Immature natural killer cell (primary cell): Measurements from ENCODE around the gene ZYG11B. TPM values are rescaled to one million over a fixed set of nuclear protein-coding genes. Genes with fewer than 3 reads are reported as not detected.
"Not testable (repeated sequence)": the region's sequence is repeated elsewhere in the genome, so short reads cannot be mapped to it uniquely, and the experiment has no call there.

ENCODE experiments used
- DNase-seq, 3 donors: peaks; one replicate each; pipeline ENCODE4 v3.0.0; 2022; ENCODE audit warnings: mixed read lengths in 1 of 3
- H3K27ac Mint-ChIP-seq, 6 donors: one replicate each; pipeline ENCODE4 v1.8.0; 2020; ENCODE audit warnings: mixed read lengths in 6 of 6, mild to moderate bottlenecking in 5 of 6, inconsistent platforms in 4 of 6, moderate library complexity in 3 of 6
- H3K27me3 Mint-ChIP-seq, 3 donors: one replicate each; pipeline ENCODE4 v1.8.0; 2020 to 2021; ENCODE audit warnings: low read depth in 3 of 3, mild to moderate bottlenecking in 3 of 3, mixed read lengths in 3 of 3, moderate library complexity in 3 of 3, inconsistent platforms in 1 of 3
- H3K36me3 Mint-ChIP-seq, 3 donors: one replicate each; pipeline ENCODE4 v1.8.0; 2020; ENCODE audit warnings: mixed read lengths in 3 of 3, inconsistent platforms in 2 of 3, mild to moderate bottlenecking in 2 of 3
- H3K4me1 Mint-ChIP-seq, 2 donors: one replicate each; pipeline ENCODE4 v1.8.0; 2020; ENCODE audit warnings: inconsistent platforms in 2 of 2, mild to moderate bottlenecking in 2 of 2, mixed read lengths in 2 of 2, moderate library complexity in 1 of 2
- H3K4me3 Mint-ChIP-seq, 5 donors: one replicate each; pipeline ENCODE4 v1.8.0; 2020; ENCODE audit warnings: mild to moderate bottlenecking in 5 of 5, mixed read lengths in 5 of 5, inconsistent platforms in 3 of 5, moderate library complexity in 3 of 5
- H3K9me3 Mint-ChIP-seq, 6 donors: one replicate each; pipeline ENCODE4 v1.8.0; 2020; ENCODE audit warnings: mild to moderate bottlenecking in 6 of 6, mixed read lengths in 6 of 6, inconsistent platforms in 4 of 6, moderate library complexity in 3 of 6
- polyA plus RNA-seq, 3 donors: library from polyadenylated mRNA; unstranded; fragments of 300-500 nt; fragmentation: Illumina TruSeq; gene quantifications; one replicate each; pipeline ENCODE4 v1.2.3, GENCODE V29; 2021

The ZYG11B gene
- polyA plus RNA-seq, 3 donors from 2014 or later: 1.1 to 8.9 (median 5.0) TPM

GRCh38 chr1:52801011-52801410, 74.8 kb downstream of the ZYG11B start:
- Mint-ChIP-seq H3K4me3 (no peak overlapping the region), H3K27me3 (no peaks in the 10 kb centered on the region), H3K27ac (no peak overlapping the region), H3K4me1 (no peaks in the 10 kb centered on the region), H3K36me3 (peaks cover 0 to 10% (median 0%) of the 10 kb centered on the region in 3 donors), H3K9me3 (no peaks in the 10 kb centered on the region)
- no peak for DNase-seq

DNA sequence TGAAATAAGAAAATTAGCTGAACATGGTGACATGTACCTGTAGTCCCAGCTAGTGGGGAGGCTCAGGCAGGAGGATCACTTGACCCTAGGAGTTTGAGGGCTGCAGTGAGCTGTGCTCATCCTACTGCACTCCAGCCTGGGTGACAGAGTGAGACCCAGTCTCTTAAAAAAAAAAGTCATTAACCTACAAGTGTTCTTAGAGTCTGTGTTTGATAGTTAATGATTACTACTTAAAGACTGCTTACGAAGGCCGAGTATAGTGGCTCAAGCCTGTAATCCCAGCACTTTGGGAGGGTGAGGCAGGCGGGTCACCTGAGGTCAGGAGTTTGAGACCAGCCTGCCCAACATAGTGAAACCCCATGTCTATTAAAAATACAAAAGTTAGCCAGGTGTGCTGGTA, 77.8 kb downstream of the ZYG11B start:
- H3K27me3 Mint-ChIP-seq, H3K9me3 Mint-ChIP-seq, H3K27ac Mint-ChIP-seq, H3K36me3 Mint-ChIP-seq, H3K4me3 Mint-ChIP-seq, DNase-seq, H3K4me1 Mint-ChIP-seq: not testable (repeated sequence)

DNA sequence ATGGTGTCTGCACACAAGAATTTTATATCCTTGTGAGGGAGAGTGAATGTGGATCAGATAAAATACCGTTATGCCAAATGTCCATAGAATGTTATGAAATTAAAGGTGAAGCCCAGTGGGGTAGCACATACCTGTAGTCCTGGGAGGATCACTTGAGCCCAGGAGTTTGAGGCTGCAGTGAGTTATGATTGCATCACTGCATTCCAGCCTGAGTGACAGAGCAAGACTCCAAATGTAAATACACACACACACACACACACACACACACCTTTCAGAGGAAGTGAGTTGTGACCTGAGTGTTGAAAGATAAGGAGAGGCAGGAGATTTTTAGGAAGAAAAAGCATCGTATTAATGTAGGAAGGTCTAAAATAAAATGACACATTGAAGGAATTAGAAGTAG, 88.2 kb downstream of the ZYG11B start:
- H3K36me3 Mint-ChIP-seq: peaks cover 8 to 31% (median 13%) of the 10 kb centered on the region in 3 donors

DNA sequence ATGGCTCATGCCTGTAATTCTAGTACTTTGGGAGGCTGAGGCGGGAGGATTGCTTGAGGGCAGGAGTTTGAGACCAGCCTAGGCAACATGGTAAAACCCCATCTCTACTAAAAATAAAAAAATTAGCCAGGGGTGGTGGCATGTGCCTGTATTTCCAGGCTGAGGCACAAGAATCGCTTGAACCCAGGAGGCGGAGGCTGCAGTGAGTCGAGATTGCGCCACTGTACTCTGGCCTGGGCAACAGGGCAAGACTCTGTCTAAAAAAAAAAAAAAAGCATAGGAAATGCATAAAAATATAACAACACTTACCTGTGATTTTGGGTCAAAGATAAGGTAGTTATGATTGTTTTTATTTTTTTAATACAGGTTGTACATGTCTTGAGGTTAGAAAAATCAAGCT, 94.6 kb downstream of the ZYG11B start:
- H3K36me3 Mint-ChIP-seq: peaks cover 7 to 18% (median 10%) of the 10 kb centered on the region in 3 donors
- H3K4me1 Mint-ChIP-seq, H3K27ac Mint-ChIP-seq: not testable (repeated sequence)

More for the DNA sequence above, 88.2 kb downstream of the ZYG11B start:
- peaks cover 0 to 1% (median 0%) of the 10 kb centered on the region in 3 donors for H3K27me3 Mint-ChIP-seq
- H3K4me3 Mint-ChIP-seq: no peak overlapping the region
- H3K9me3 Mint-ChIP-seq: no peaks in the 10 kb centered on the region
- no peaks in the 10 kb centered on the region for H3K4me1 Mint-ChIP-seq
- no peak overlapping the region for H3K27ac Mint-ChIP-seq
- no peak for DNase-seq

DNA sequence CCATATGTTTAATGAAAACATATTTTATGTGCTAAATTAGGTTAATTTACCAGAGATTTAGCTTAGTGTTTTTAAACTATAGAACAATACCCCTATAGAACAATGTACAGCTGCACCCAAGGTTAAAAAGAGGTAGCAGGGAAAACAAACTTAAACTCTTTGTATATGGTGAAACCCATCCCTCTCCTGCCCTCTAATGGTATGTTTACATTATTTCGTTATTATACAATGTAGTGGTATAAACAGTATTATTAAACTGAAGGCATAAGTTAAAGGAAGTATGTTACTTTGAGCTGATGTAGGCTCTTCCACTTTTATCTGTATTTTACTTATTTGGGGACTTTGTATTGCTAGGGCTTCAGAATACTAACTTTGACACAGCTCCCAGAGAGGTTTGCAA, 99.6 kb downstream of the ZYG11B start:
- Mint-ChIP-seq H3K4me3 (no peak overlapping the region), H3K27ac (no peak overlapping the region), H3K9me3 (no peaks in the 10 kb centered on the region), H3K36me3 (peaks cover 6 to 10% (median 9%) of the 10 kb centered on the region in 3 donors), H3K27me3 (no peaks in the 10 kb centered on the region), H3K4me1 (no peaks in the 10 kb centered on the region)
- no peak for DNase-seq

More for the DNA sequence above, 94.6 kb downstream of the ZYG11B start:
- DNase-seq, H3K27me3 Mint-ChIP-seq, H3K4me3 Mint-ChIP-seq, H3K9me3 Mint-ChIP-seq: not testable (repeated sequence)

DNA sequence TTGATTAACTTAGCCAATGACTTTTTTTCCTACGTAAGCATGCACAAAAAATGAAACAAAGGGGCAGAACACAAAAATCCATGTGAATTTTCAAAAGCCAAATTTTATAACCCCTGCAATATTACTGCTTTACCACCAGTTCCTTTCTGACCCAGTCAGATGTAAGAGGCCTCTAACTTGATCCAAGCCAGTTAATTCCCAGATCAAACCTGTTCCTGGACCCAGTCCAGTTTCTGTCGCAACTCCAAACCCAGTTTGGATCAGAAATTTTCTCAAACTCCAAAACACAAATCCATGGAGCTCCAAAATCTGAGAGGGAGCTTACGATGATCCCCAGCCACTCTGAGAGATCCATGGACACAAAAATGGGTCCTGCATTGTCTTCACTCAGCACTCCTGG, 108.5 kb downstream of the ZYG11B start:
- no peaks in the 10 kb centered on the region for H3K9me3 Mint-ChIP-seq

DNA sequence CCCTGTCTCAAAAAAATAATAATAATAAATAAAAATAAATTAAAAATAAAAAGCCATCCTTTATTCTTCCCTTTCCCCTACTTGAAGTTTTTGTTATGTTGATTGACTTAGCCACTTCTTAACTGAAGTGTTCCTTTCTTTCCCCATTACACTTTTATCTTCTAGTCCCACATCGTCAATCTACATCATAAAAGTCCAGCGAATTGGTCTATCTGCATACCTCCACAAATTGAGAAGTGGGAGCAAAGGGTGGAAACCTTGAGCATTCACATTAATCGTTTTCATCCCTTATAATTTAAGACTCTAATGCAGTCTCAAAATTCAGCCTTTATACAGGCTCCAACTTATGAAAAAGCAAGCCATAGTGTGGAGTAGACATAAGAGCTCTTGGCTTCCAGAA, 109.8 kb downstream of the ZYG11B start:
- H3K27me3 Mint-ChIP-seq: peaks cover 0 to 11% (median 2%) of the 10 kb centered on the region in 3 donors
- H3K9me3 Mint-ChIP-seq: no peaks in the 10 kb centered on the region
- H3K4me1 Mint-ChIP-seq: no peaks in the 10 kb centered on the region
- no peak for DNase-seq
- H3K36me3 Mint-ChIP-seq: peaks cover 0 to 2% (median 0%) of the 10 kb centered on the region in 3 donors
- H3K27ac Mint-ChIP-seq: no peak overlapping the region
- no peak overlapping the region for H3K4me3 Mint-ChIP-seq

More for the DNA sequence above, 108.5 kb downstream of the ZYG11B start:
- no peak for DNase-seq
- Mint-ChIP-seq H3K27ac (no peak overlapping the region), H3K36me3 (peaks cover 0 to 2% (median 0%) of the 10 kb centered on the region in 3 donors), H3K4me1 (no peaks in the 10 kb centered on the region), H3K27me3 (peaks cover 0 to 9% (median 2%) of the 10 kb centered on the region in 3 donors), H3K4me3 (no peak overlapping the region)

DNA sequence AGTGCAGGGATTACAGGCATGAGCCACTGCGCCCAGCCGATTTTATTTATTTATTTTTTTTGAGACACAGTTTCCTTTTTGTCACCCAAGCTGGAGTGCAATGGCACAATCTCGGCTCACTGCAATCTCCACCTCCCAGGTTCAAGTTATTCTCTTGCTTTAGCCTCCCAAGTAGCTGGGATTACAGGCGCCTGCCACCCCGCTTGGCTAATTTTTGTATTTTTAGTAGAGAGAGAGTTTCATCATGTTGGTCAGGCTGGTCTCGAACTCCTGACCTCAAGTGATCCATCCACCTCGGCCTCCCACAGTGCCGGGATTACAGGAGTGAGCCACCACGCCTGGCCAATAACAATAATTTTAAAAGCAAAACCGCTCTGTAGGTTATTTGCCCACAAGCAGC, 112.9 kb downstream of the ZYG11B start:
- H3K4me3 Mint-ChIP-seq: not testable (repeated sequence)

DNA sequence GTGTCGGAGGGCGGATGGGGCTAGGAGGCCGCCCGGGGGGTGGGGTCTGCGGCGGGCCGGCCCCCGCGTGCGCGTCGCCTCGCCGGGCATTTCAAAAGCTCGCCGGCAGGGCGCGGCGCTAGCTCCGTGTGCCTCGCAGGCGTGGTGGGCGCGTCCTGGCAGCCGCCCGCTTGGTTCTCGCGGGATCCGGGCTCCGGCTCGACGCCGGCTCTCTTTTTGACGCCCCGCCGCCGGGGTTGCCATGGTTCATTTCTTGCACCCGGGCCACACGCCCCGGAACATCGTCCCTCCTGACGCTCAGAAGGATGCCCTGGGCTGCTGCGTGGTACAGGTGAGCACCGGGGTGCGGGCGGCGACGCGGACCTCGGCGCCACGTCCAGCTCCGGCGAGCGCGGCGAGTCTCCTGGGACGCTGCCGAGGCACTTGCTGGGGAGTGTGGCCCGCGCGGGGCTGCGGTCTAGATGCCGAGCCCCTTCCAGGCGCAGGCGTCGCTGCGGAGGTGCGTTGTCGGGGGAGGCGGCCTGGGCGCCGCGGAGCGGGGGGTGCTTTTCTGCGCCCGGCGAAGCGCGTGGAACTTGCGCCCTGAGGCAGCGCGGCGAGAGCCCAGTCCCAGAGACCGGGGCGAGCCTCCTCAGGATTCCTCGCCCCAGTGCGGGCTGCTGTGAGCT, 116.5 kb downstream of the ZYG11B start, which contains the start of gene ZYG11A:
TSS of gene ZYG11A (plus strand) at position 118 of the 668 bp plus-strand sequence. CDS start at position 242, 124 bp downstream.
- no peaks in the 10 kb centered on the region for H3K36me3 Mint-ChIP-seq
- H3K9me3 Mint-ChIP-seq: peaks cover 0 to 3% (median 0%) of the 10 kb centered on the region in 6 donors
- H3K27ac Mint-ChIP-seq: no peak within 1 kb of the TSS
- H3K4me1 Mint-ChIP-seq: peaks cover 7 to 13% of the 10 kb centered on the region in 2 donors
- DNase-seq: peak; percentile 56 to 72 (median 68)
- peaks cover 12 to 25% (median 18%) of the 10 kb centered on the region in 3 donors for H3K27me3 Mint-ChIP-seq
- peak within 1 kb of the TSS; percentile 71 to 79 (median 73) for H3K4me3 Mint-ChIP-seq

More for the DNA sequence above, 112.9 kb downstream of the ZYG11B start:
- not testable (repeated sequence) for H3K27ac Mint-ChIP-seq, H3K36me3 Mint-ChIP-seq, H3K9me3 Mint-ChIP-seq, DNase-seq
- Mint-ChIP-seq H3K4me1 (peaks cover 7 to 13% of the 10 kb centered on the region in 2 donors), H3K27me3 (peaks cover 10 to 20% (median 11%) of the 10 kb centered on the region in 3 donors)

DNA sequence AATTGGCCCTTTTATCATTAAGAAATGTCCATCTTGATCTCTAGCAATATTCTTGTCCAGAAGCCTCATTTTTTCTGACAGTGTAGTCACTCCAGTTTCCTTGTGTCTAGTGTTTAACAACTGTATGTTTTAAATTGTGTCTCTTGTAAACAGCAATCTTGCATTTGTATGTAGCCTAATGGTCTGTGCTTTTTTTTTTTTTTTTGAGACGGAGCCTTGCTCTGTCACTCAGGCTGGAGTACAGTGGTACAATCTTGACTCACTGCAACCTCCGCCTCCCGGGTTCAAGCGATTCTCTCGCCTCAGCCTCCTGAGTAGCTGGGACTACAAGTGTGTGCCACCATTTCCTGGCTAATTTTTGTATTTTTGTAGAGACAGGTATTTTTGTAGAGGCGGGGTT, 118.9 kb downstream of the ZYG11B start:
- not testable (repeated sequence) for H3K4me3 Mint-ChIP-seq, H3K27ac Mint-ChIP-seq, DNase-seq, H3K9me3 Mint-ChIP-seq, H3K36me3 Mint-ChIP-seq
- H3K27me3 Mint-ChIP-seq: peaks cover 12 to 28% (median 18%) of the 10 kb centered on the region in 3 donors
- peaks cover 7 to 13% of the 10 kb centered on the region in 2 donors for H3K4me1 Mint-ChIP-seq

DNA sequence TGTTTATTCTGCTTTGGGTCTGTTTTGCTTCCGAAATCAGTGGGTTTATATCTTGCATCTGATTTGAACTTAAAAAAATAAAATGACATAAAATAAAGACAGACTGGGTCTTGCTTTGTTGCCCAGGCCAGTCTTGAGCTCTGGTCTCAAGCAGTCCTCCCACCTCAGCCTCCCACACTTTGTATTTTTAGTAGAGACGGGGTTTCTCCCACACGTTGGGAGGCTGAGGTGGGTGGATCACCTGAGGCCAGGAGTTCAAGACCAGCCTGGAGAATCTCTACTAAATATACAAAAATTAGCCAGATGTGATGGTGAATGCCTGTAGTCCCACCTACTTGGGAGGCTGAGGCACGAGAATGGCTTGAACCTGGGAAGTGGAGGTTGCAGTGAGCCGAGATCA, 122.2 kb downstream of the ZYG11B start:
- peaks cover 10 to 18% (median 11%) of the 10 kb centered on the region in 3 donors for H3K27me3 Mint-ChIP-seq
- H3K4me3 Mint-ChIP-seq: no peak overlapping the region
- peaks cover 0 to 3% (median 0%) of the 10 kb centered on the region in 6 donors for H3K9me3 Mint-ChIP-seq
- no peaks in the 10 kb centered on the region for H3K36me3 Mint-ChIP-seq
- H3K4me1 Mint-ChIP-seq: peaks cover 0 to 8% of the 10 kb centered on the region in 2 donors
- H3K27ac Mint-ChIP-seq: no peak overlapping the region
- no peak for DNase-seq

DNA sequence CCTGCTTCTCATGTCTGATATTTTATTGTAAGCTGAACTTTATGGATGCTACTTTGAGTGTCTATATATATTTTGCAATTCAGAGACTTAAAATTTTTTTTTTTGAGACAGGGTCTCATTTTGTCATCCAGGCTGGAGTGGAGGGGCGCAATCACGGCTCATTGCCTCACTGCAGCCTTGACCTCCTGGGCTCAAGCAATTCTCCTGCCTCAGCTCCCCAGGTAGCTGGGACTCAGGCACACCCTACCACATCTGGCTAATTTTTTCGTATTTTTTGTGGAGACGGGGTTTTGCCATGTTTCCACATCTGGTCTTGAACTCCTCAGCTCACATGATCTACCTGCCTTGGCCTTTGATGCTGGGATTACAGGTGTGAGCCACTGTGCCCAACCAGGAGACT, 124.7 kb downstream of the ZYG11B start:
- Mint-ChIP-seq H3K27ac (no peak overlapping the region), H3K9me3 (no peaks in the 10 kb centered on the region), H3K4me3 (no peak overlapping the region), H3K27me3 (peaks cover 0 to 8% (median 6%) of the 10 kb centered on the region in 3 donors), H3K4me1 (no peaks in the 10 kb centered on the region), H3K36me3 (no peaks in the 10 kb centered on the region)
- DNase-seq: no peak

GRCh38 chr1:52852854-52853253, 126.6 kb downstream of the ZYG11B start:
- H3K9me3 Mint-ChIP-seq: no peaks in the 10 kb centered on the region
- H3K36me3 Mint-ChIP-seq: no peaks in the 10 kb centered on the region
- no peak overlapping the region for H3K4me3 Mint-ChIP-seq
- no peaks in the 10 kb centered on the region for H3K4me1 Mint-ChIP-seq
- no peak for DNase-seq
- H3K27ac Mint-ChIP-seq: no peak overlapping the region
- H3K27me3 Mint-ChIP-seq: peaks cover 0 to 3% (median 3%) of the 10 kb centered on the region in 3 donors

DNA sequence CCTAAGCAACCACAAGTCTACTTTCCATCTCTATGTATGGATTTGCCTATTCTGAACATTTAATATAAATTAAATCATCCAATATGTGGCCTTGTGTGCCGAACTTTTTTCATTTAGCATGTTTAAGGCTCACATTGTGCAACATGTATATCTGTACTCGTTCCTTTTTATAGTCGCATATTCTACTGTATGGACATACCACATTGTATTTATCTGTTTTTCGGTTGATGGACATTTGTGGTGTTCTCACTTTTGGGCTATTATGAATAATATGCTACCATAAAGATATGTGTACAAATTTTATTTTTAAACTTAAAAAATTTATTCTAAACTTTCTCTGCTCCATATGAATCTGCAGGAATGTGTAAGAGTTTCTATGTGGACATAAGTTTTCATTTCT, 129.3 kb downstream of the ZYG11B start:
- Mint-ChIP-seq H3K4me3 (no peak overlapping the region), H3K36me3 (no peaks in the 10 kb centered on the region), H3K27me3 (peaks cover 0 to 3% (median 0%) of the 10 kb centered on the region in 3 donors), H3K27ac (no peak overlapping the region), H3K4me1 (no peaks in the 10 kb centered on the region), H3K9me3 (no peaks in the 10 kb centered on the region)
- DNase-seq: no peak
